Measurements from ENCODE around the gene ACTR1B. TPM values are rescaled to one million over a fixed set of nuclear protein-coding genes. Genes with fewer than 3 reads are reported as not detected.

Gene ACTR1B
- total and polyA plus RNA-seq, 4 donors: 36.4 to 80.0 (median 61.9) TPM

DNA sequence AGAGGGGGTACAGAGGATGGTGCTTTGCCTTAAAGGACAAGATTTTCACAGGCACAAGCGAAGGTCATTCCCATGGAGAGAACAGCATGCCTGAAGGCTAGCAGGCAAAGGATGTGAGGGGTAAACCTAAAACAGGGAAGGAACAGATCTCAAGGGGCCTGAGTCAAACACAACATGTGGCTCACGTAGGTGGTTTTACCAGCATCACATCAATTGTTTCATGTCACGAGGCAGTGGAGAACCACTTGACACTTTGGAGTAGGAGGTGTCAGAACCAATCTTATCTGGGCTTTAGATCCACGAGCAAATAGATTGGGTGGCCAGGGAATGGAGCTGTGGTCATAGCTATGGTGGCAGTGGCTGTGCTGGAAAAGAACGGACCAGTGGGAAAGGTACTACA is 9.5 kb downstream of the ACTR1B start:
- Histone ChIP-seq H3K27me3 (ENCODE audit: control insufficient read depth in 3 of 3, insufficient read depth in 3 of 3, low read length in 2 of 3) (no peaks in the 10 kb centered on the region), H3K9ac (ENCODE audit: insufficient read depth in 1 of 2, low read length in 2 of 2) (no peak overlapping the region), H3K9me3 (ENCODE audit: control insufficient read depth in 4 of 4, insufficient read depth in 3 of 4, low read length in 3 of 4) (peaks cover 0 to 14% (median 2%) of the 10 kb centered on the region in 4 donors), H3K4me3 (no peak overlapping the region), H3K27ac (ENCODE audit: low read depth in 1 of 2, low read length in 1 of 2) (no peak overlapping the region), H3K36me3 (ENCODE audit: control insufficient read depth in 4 of 4, insufficient read depth in 4 of 4, low read length in 4 of 4) (peaks cover 0 to 39% (median 23%) of the 10 kb centered on the region in 4 donors), H3K4me1 (ENCODE audit: control insufficient read depth in 5 of 5, insufficient read depth in 5 of 5, low read length in 5 of 5) (no peaks in the 10 kb centered on the region)
- DNase-seq (no peak), ATAC-seq (ENCODE audit: insufficient read depth, low FRiP score) (no peak)
- TF ChIP-seq, protein P1, sequence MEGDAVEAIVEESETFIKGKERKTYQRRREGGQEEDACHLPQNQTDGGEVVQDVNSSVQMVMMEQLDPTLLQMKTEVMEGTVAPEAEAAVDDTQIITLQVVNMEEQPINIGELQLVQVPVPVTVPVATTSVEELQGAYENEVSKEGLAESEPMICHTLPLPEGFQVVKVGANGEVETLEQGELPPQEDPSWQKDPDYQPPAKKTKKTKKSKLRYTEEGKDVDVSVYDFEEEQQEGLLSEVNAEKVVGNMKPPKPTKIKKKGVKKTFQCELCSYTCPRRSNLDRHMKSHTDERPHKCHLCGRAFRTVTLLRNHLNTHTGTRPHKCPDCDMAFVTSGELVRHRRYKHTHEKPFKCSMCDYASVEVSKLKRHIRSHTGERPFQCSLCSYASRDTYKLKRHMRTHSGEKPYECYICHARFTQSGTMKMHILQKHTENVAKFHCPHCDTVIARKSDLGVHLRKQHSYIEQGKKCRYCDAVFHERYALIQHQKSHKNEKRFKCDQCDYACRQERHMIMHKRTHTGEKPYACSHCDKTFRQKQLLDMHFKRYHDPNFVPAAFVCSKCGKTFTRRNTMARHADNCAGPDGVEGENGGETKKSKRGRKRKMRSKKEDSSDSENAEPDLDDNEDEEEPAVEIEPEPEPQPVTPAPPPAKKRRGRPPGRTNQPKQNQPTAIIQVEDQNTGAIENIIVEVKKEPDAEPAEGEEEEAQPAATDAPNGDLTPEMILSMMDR (IDR thresholded peaks at IDR 0.05; ENCODE audit: control extremely low read depth, extremely low read depth): no peak
- 87 to 95% methylated on average over 5 of the region's 5 CpGs for WGBS, 2 donors

DNA sequence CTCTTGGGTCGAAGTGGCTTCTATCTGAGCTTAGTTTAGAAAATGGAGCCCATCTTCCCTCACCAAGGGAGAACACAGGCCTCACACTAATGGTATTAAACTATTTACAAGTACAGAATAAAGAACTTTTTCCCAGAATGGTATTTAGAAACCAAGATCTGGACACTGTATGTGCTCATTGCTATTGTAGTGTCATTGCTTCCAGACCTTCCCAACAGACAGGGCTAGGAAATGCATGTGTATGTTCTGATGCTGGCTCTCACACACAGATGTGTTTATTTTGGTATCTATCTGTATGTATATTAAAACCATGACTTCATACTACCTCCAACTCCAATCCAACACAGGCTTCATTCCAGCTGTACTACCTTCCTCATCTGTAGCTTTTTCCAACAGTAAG is 10.0 kb downstream of the ACTR1B start:
- TF ChIP-seq, protein P1 (IDR thresholded peaks at IDR 0.05; ENCODE audit: control extremely low read depth, extremely low read depth): no peak
- peaks cover 0 to 14% (median 2%) of the 10 kb centered on the region in 4 donors for H3K9me3 ChIP-seq (ENCODE audit: control insufficient read depth in 4 of 4, insufficient read depth in 3 of 4, low read length in 3 of 4)
- H3K9ac ChIP-seq (ENCODE audit: insufficient read depth in 1 of 2, low read length in 2 of 2): no peak overlapping the region
- no peak overlapping the region for H3K27ac ChIP-seq (ENCODE audit: low read depth in 1 of 2, low read length in 1 of 2)
- DNase-seq (no peak), ATAC-seq (ENCODE audit: insufficient read depth, low FRiP score) (no peak)
- H3K27me3 ChIP-seq (ENCODE audit: control insufficient read depth in 3 of 3, insufficient read depth in 3 of 3, low read length in 2 of 3): no peaks in the 10 kb centered on the region
- H3K4me3 ChIP-seq: no peak overlapping the region
- H3K36me3 ChIP-seq (ENCODE audit: control insufficient read depth in 4 of 4, insufficient read depth in 4 of 4, low read length in 4 of 4): peaks cover 0 to 41% (median 26%) of the 10 kb centered on the region in 4 donors
- 97% methylated on average over 1 of the region's 1 CpG for WGBS, 2 donors
- no peaks in the 10 kb centered on the region for H3K4me1 ChIP-seq (ENCODE audit: control insufficient read depth in 5 of 5, insufficient read depth in 5 of 5, low read length in 5 of 5)

DNA sequence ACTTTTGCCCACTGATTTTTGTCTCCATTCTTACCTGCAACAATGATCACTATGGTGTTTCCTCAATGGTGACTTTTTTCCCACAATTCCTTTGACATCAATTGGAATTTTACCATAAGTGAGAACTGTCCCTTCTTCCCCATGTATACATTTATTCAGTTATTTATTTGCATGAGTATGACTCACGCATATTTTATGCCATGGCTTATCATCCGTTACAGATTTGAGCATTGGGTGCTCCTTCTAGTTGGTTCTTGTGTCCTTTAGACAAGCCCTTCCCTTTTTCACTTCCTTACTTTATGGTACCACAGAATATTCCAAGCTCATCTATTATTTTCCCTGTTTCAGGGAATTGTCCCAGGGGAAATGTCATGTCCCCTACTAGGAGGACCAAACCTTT is 10.4 kb downstream of the ACTR1B start:
- TF ChIP-seq, protein P1 (IDR thresholded peaks at IDR 0.05; ENCODE audit: control extremely low read depth, extremely low read depth): no peak
- DNase-seq (no peak), ATAC-seq (ENCODE audit: insufficient read depth, low FRiP score) (no peak)
- H3K27ac ChIP-seq (ENCODE audit: low read depth in 1 of 2, low read length in 1 of 2): no peak overlapping the region
- WGBS, 2 donors: 93 to 94% methylated on average over 2 of the region's 2 CpGs
- H3K9me3 ChIP-seq (ENCODE audit: control insufficient read depth in 4 of 4, insufficient read depth in 3 of 4, low read length in 3 of 4): peaks cover 0 to 14% (median 2%) of the 10 kb centered on the region in 4 donors
- H3K27me3 ChIP-seq (ENCODE audit: control insufficient read depth in 3 of 3, insufficient read depth in 3 of 3, low read length in 2 of 3): no peaks in the 10 kb centered on the region
- H3K36me3 ChIP-seq (ENCODE audit: control insufficient read depth in 4 of 4, insufficient read depth in 4 of 4, low read length in 4 of 4): peaks cover 2 to 37% (median 27%) of the 10 kb centered on the region in 4 donors
- no peak overlapping the region for H3K4me3 ChIP-seq
- no peaks in the 10 kb centered on the region for H3K4me1 ChIP-seq (ENCODE audit: control insufficient read depth in 5 of 5, insufficient read depth in 5 of 5, low read length in 5 of 5)
- no peak overlapping the region for H3K9ac ChIP-seq (ENCODE audit: insufficient read depth in 1 of 2, low read length in 2 of 2)

DNA sequence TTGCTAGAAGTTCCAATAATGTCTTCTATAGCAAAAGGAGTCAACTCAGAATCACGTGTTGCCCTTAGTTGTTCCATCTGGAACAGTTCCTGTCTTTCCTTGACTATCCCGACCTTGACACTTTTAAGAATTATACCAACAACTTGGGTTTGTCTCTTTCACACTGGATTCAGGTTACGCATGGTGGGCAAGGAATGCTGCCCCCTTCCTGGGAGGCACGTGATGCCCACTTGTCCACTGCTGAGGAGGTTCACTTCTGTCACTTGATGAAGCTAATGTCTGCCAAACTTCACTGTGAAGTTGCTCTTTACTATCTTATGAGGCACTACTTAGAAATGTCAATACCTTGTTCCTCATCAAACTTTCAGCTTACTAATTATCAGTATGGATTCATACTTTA is 12.7 kb downstream of the ACTR1B start:
- no peak overlapping the region for H3K4me3 ChIP-seq
- TF ChIP-seq, protein P1 (IDR thresholded peaks at IDR 0.05; ENCODE audit: control extremely low read depth, extremely low read depth): no peak
- H3K36me3 ChIP-seq (ENCODE audit: control insufficient read depth in 4 of 4, insufficient read depth in 4 of 4, low read length in 4 of 4): peaks cover 13 to 36% (median 29%) of the 10 kb centered on the region in 4 donors
- H3K4me1 ChIP-seq (ENCODE audit: control insufficient read depth in 5 of 5, insufficient read depth in 5 of 5, low read length in 5 of 5): peaks cover 0 to 7% (median 5%) of the 10 kb centered on the region in 5 donors
- no peaks in the 10 kb centered on the region for H3K27me3 ChIP-seq (ENCODE audit: control insufficient read depth in 3 of 3, insufficient read depth in 3 of 3, low read length in 2 of 3)
- 86 to 89% methylated on average over 4 of the region's 4 CpGs for whole genome bisulfite sequencing, 2 donors
- no peak for DNase-seq
- no peak for ATAC-seq (ENCODE audit: insufficient read depth, low FRiP score)
- H3K27ac ChIP-seq (ENCODE audit: low read depth in 1 of 2, low read length in 1 of 2): no peak overlapping the region
- no peak overlapping the region for H3K9ac ChIP-seq (ENCODE audit: insufficient read depth in 1 of 2, low read length in 2 of 2)
- peaks cover 0 to 14% (median 2%) of the 10 kb centered on the region in 4 donors for H3K9me3 ChIP-seq (ENCODE audit: control insufficient read depth in 4 of 4, insufficient read depth in 3 of 4, low read length in 3 of 4)

All from lung (tissue), 12 donors.